GM12874 (cell line): Measurements from ENCODE around the gene TBC1D12.

Experiments used
- CTCF ChIP-seq: IDR thresholded peaks from 2 replicates; pipeline ENCODE4 v1.5.1; 2011; ENCODE audit warnings: low read depth, mild to moderate bottlenecking, control low read depth, low read length, moderate library complexity; ENCODE audit not compliant: insufficient read depth

The TBC1D12 gene

DNA sequence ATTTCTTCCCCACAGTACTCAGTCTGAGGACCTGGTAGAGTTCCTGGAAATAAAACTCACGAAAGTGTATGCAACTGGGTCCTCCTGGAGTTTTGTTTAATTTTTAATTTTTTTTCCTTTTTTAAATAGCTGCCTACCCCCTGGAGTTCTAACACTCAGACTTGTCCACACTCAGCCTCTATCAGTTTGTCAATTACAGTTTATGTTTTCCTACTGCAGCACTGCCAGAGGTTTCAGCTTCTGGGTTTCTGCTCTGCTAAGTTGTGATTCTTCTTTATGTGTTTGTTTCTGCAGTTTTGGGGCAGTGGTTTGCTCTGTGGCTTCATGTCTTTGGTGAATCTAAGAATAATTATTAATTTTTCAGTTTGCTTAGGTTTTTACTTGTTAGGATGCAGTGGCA is 59.2 kb downstream of the TBC1D12 start:
- no peak for TF ChIP-seq CTCF

DNA sequence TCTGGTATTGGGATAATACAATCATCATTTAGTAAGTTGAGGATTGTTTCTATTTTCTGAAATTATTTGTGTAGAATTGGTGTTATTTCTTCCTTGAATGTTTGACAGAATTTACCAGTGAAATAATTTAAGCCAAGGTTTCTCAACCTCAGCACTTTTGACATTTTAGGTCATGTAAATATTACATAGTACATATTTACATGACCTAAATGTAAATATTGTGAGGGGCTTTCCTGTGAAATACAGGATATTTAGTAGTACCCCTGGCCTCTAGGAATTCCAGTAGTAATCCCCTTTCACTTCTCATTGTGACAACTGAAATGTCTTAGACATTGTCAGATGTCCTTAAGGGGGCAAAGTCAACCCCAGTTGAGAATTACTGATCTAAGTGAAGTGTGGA is 59.8 kb downstream of the TBC1D12 start:
- TF ChIP-seq CTCF = no peak

- no peak for TF ChIP-seq CTCF
These were observed 63.3 kb downstream of the TBC1D12 start for GRCh38 chr10:94465684-94466083.

DNA sequence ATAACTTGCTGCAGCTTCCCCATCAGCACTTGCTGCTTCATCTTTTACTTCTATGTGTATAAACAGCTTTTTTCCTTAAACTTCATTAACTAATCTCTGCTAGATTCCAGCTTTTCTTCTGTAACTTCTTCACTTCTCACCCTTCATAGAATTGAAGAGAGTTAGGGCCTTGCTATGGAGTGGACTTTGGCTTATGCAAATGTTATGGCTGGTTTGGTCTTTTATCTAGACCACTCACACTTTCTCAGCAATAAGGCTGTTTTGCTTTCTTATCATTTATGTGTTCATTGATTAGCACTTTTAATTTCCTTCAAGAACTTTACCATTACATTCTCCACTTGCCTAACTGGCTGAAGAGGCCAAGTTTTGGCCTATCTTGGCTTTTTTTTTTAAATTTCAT is 79.1 kb downstream of the TBC1D12 start:
- no peak for TF ChIP-seq CTCF

GRCh38 chr10:94483970-94484369 is 81.6 kb downstream of the TBC1D12 start:
- no peak for TF ChIP-seq CTCF

- TF ChIP-seq CTCF = no peak
These were observed 82.8 kb downstream of the TBC1D12 start for GRCh38 chr10:94485094-94485493.

GRCh38 chr10:94487575-94487974 is 85.2 kb downstream of the TBC1D12 start:
- no peak for TF ChIP-seq CTCF

- TF ChIP-seq CTCF = no peak
These were observed 86.8 kb downstream of the TBC1D12 start for GRCh38 chr10:94489107-94489506.
